Lower lobe of right lung (tissue), 2 donors: ENCODE measurements around the gene GAS1. TPM values are rescaled to one million over a fixed set of nuclear protein-coding genes. Genes with fewer than 3 reads are reported as not detected.

Experiments
- ATAC-seq, 2 donors: fragments of 200-7000 bp; cut with Tn5 transposase; one replicate each; pipeline ENCODE4 v1.9.1; 2020 to 2022; ENCODE audit warnings: mild to moderate bottlenecking in 2 of 2, moderate library complexity in 2 of 2
- DNase-seq: peaks from one replicate; pipeline ENCODE4 v3.0.0-alpha.2; 2020
- H3K27ac ChIP-seq: fragments of 200-600 bp; one replicate; pipeline ENCODE4 v1.8.0; 2022
- H3K27me3 ChIP-seq: fragments of 200-600 bp; one replicate; pipeline ENCODE4 v1.8.0; 2022; ENCODE audit warnings: low read depth
- H3K36me3 ChIP-seq: fragments of 200-600 bp; one replicate; pipeline ENCODE4 v1.8.0; 2022; ENCODE audit warnings: mild to moderate bottlenecking
- H3K4me1 ChIP-seq: fragments of 200-600 bp; one replicate; pipeline ENCODE4 v1.8.0; 2022
- H3K4me3 ChIP-seq: fragments of 200-600 bp; one replicate; pipeline ENCODE4 v1.8.0; 2022; ENCODE audit warnings: mild to moderate bottlenecking
- H3K9me3 ChIP-seq: fragments of 200-600 bp; one replicate; pipeline ENCODE4 v1.8.0; 2022
- CTCF ChIP-seq: fragments of 200-600 bp; IDR thresholded peaks from one replicate; pipeline ENCODE4 v1.8.0; 2022; ENCODE audit warnings: antibody characterized with exemption, mild to moderate bottlenecking
- intact Hi-C: fragments of 100-400 bp; cut with DNase I; formaldehyde crosslinking; loops from one replicate; pipeline ENCODE4 v1.11.0; 2022
- total RNA-seq: library from RNA; stranded (reverse); fragmentation: NEBNext Ultra II Directional; extraction: Animal tissue kit (Norgen Biotek cat#: 25700); gene quantifications from one replicate; pipeline ENCODE4 v1.2.1, GENCODE V29; 2021
- donor health status: DM: no; HTN: yes; CAD: no; lungs with severe emphysema.

GAS1 gene
- total RNA-seq, 1 donor from 2014 or later = 17.3 TPM

GRCh38 chr9:86979657-86980056 lies 32.4 kb upstream of the GAS1 start:
- intact Hi-C loops = no loop called here

GRCh38 chr9:86978922-86979474 lies 31.7 kb upstream of the GAS1 start:
- H3K36me3 ChIP-seq = no peaks in the 10 kb centered on the region
- H3K9me3 ChIP-seq = no peaks in the 10 kb centered on the region
- DNase-seq (no peak), ATAC-seq (no peak)
- H3K27me3 ChIP-seq = peaks cover 8% of the 10 kb centered on the region
- intact Hi-C loops = no loop called here
- H3K27ac ChIP-seq = no peak overlapping the region
- no peak for TF ChIP-seq CTCF
- H3K4me1 ChIP-seq = peaks cover 4% of the 10 kb centered on the region
- no peak overlapping the region for H3K4me3 ChIP-seq

More at GRCh38 chr9:86979657-86980056, 32.4 kb upstream of the GAS1 start:
- no peaks in the 10 kb centered on the region for H3K9me3 ChIP-seq
- H3K27ac ChIP-seq = no peak overlapping the region
- H3K4me1 ChIP-seq = peaks cover 4% of the 10 kb centered on the region
- H3K27me3 ChIP-seq = peaks cover 8% of the 10 kb centered on the region
- TF ChIP-seq CTCF = no peak
- H3K36me3 ChIP-seq = no peaks in the 10 kb centered on the region
- no peak for DNase-seq
- no peak for ATAC-seq
- H3K4me3 ChIP-seq = no peak overlapping the region

GRCh38 chr9:86978413-86978812 lies 31.1 kb upstream of the GAS1 start:
- Histone ChIP-seq H3K27ac (no peak overlapping the region), H3K27me3 (peaks cover 8% of the 10 kb centered on the region), H3K4me3 (no peak overlapping the region), H3K9me3 (no peaks in the 10 kb centered on the region), H3K36me3 (no peaks in the 10 kb centered on the region), H3K4me1 (peaks cover 4% of the 10 kb centered on the region)
- intact Hi-C loops = no loop called here
- no peak for TF ChIP-seq CTCF
- DNase-seq (no peak), ATAC-seq (no peak)

- Histone ChIP-seq H3K4me1 (no peaks in the 10 kb centered on the region), H3K27ac (no peak overlapping the region), H3K36me3 (no peaks in the 10 kb centered on the region), H3K27me3 (peaks cover 13% of the 10 kb centered on the region), H3K4me3 (no peak overlapping the region), H3K9me3 (no peaks in the 10 kb centered on the region)
- DNase-seq (no peak), ATAC-seq (no peak)
- intact Hi-C loops = no loop called here
- no peak for TF ChIP-seq CTCF
Observed at GRCh38 chr9:86977205-86977835, 30.0 kb upstream of the GAS1 start.

GRCh38 chr9:86975606-86976005 lies 28.3 kb upstream of the GAS1 start:
- intact Hi-C loops = no loop called here
- Histone ChIP-seq H3K4me3 (no peak overlapping the region), H3K9me3 (no peaks in the 10 kb centered on the region), H3K4me1 (no peaks in the 10 kb centered on the region), H3K27me3 (peaks cover 13% of the 10 kb centered on the region), H3K36me3 (no peaks in the 10 kb centered on the region), H3K27ac (no peak overlapping the region)
- no peak for TF ChIP-seq CTCF
- ATAC-seq (no peak), DNase-seq (no peak)
